Glutamatergic neuron (in vitro differentiated cells): ENCODE data around the gene RGL1. TPM values are rescaled to one million over a fixed set of nuclear protein-coding genes. Genes with fewer than 3 reads are reported as not detected.

Source experiments
- DNase-seq: peaks from one replicate; pipeline ENCODE4 v3.0.0; 2022
- H3K27ac Mint-ChIP-seq: one replicate; pipeline ENCODE4 v1.8.0; 2020; ENCODE audit warnings: mild to moderate bottlenecking, mixed read lengths, inconsistent platforms; ENCODE audit not compliant: unreplicated experiment
- H3K27me3 Mint-ChIP-seq: one replicate; pipeline ENCODE4 v1.8.0; 2020; ENCODE audit warnings: mild to moderate bottlenecking, moderate library complexity, mixed read lengths, inconsistent platforms; ENCODE audit not compliant: unreplicated experiment
- H3K36me3 Mint-ChIP-seq: one replicate; pipeline ENCODE4 v1.8.0; 2020; ENCODE audit warnings: mild to moderate bottlenecking, mixed read lengths, inconsistent platforms; ENCODE audit not compliant: unreplicated experiment
- H3K4me1 Mint-ChIP-seq: one replicate; pipeline ENCODE4 v1.8.0; 2020; ENCODE audit warnings: mild to moderate bottlenecking, low read depth, mixed read lengths, inconsistent platforms; ENCODE audit not compliant: unreplicated experiment
- H3K4me3 Mint-ChIP-seq: one replicate; pipeline ENCODE4 v1.8.0; 2020; ENCODE audit warnings: mild to moderate bottlenecking, mixed read lengths, inconsistent platforms; ENCODE audit not compliant: unreplicated experiment
- H3K9me3 Mint-ChIP-seq: one replicate; pipeline ENCODE4 v1.8.0; 2020; ENCODE audit warnings: mild to moderate bottlenecking, moderate library complexity, mixed read lengths, inconsistent platforms; ENCODE audit not compliant: unreplicated experiment
- CTCF ChIP-seq: fragments of 200-600 bp; sonication (generic); IDR thresholded peaks from one replicate; pipeline ENCODE4 v1.5.0; 2021; ENCODE audit not compliant: partially characterized antibody, unreplicated experiment
- total RNA-seq: library from RNA; stranded (reverse); fragmentation: NEBNext Ultra II Directional; extraction: Animal tissue kit (Norgen Biotek cat#: 25700); gene quantifications from one replicate; pipeline ENCODE4 v1.2.1, GENCODE V29; 2021; ENCODE audit not compliant: unreplicated experiment

The RGL1 gene
- total RNA-seq, 1 donor from 2014 or later, result 4.9 TPM

GRCh38 chr1:183889095-183889494, 84.2 kb downstream of the RGL1 start:
- DNase-seq, result no peak
- Mint-ChIP-seq H3K9me3 (no peaks in the 10 kb centered on the region), H3K36me3 (no peaks in the 10 kb centered on the region), H3K27ac (no peak overlapping the region), H3K4me3 (no peak overlapping the region), H3K4me1 (no peaks in the 10 kb centered on the region), H3K27me3 (no peaks in the 10 kb centered on the region)
- TF ChIP-seq CTCF, result no peak

GRCh38 chr1:183891158-183891856, 86.4 kb downstream of the RGL1 start:
- Mint-ChIP-seq H3K4me1 (no peaks in the 10 kb centered on the region), H3K36me3 (no peaks in the 10 kb centered on the region), H3K4me3 (no peak overlapping the region), H3K9me3 (no peaks in the 10 kb centered on the region), H3K27ac (no peak overlapping the region), H3K27me3 (no peaks in the 10 kb centered on the region)
- no peak for DNase-seq
- TF ChIP-seq CTCF, result no peak

GRCh38 chr1:183892351-183892793, 87.5 kb downstream of the RGL1 start:
- DNase-seq, result no peak
- Mint-ChIP-seq H3K27ac (no peak overlapping the region), H3K4me1 (no peaks in the 10 kb centered on the region), H3K36me3 (no peaks in the 10 kb centered on the region), H3K4me3 (no peak overlapping the region), H3K27me3 (no peaks in the 10 kb centered on the region), H3K9me3 (no peaks in the 10 kb centered on the region)
- no peak for TF ChIP-seq CTCF

GRCh38 chr1:183893561-183894289, 88.8 kb downstream of the RGL1 start:
- Mint-ChIP-seq H3K9me3 (no peaks in the 10 kb centered on the region), H3K27me3 (no peaks in the 10 kb centered on the region), H3K4me3 (no peak overlapping the region), H3K27ac (no peak overlapping the region), H3K36me3 (no peaks in the 10 kb centered on the region), H3K4me1 (no peaks in the 10 kb centered on the region)
- no peak for TF ChIP-seq CTCF
- DNase-seq, result no peak

- DNase-seq, result no peak
- no peak for TF ChIP-seq CTCF
- H3K27me3 Mint-ChIP-seq, result no peaks in the 10 kb centered on the region
- no peak overlapping the region for H3K4me3 Mint-ChIP-seq
- no peak overlapping the region for H3K27ac Mint-ChIP-seq
- H3K4me1 Mint-ChIP-seq, result no peaks in the 10 kb centered on the region
- H3K9me3 Mint-ChIP-seq, result no peaks in the 10 kb centered on the region
- H3K36me3 Mint-ChIP-seq, result no peaks in the 10 kb centered on the region
These were observed 89.3 kb downstream of the RGL1 start for GRCh38 chr1:183894290-183894565.
